SH-SY5Y (cell line): ENCODE data around the gene SLC12A3.
A peak's percentile ranks its signal among the peaks of the same experiment; 100 is the strongest.

Experiments
- GATA2 ChIP-seq: IDR thresholded peaks from 2 replicates; pipeline ENCODE4 v1.6.1; 2011; ENCODE audit warnings: mild to moderate bottlenecking, low read depth, low read length
- GATA3 ChIP-seq: IDR thresholded peaks from 2 replicates; pipeline ENCODE4 v1.6.1; 2011; ENCODE audit warnings: low read depth, mild to moderate bottlenecking, low read length, moderate library complexity

Gene SLC12A3

GRCh38 chr16:56841233-56841632 lies 23.8 kb upstream of the SLC12A3 start:
- TF ChIP-seq GATA2: no peak
- TF ChIP-seq GATA3: no peak

- no peak for TF ChIP-seq GATA3
- no peak for TF ChIP-seq GATA2
These were observed 23.3 kb upstream of the SLC12A3 start for GRCh38 chr16:56841659-56842058.

- TF ChIP-seq GATA2 (no peak), GATA3 (no peak)
These were observed 22.9 kb upstream of the SLC12A3 start for GRCh38 chr16:56842133-56842532.

GRCh38 chr16:56844056-56844455 lies 21.0 kb upstream of the SLC12A3 start:
- TF ChIP-seq GATA3 (no peak), GATA2 (no peak)

GRCh38 chr16:56847173-56847910 lies 17.7 kb upstream of the SLC12A3 start:
- TF ChIP-seq GATA2 (peak; percentile 56; the same call in 1 of the 2 replicates), GATA3 (peak; percentile 53)

GRCh38 chr16:56848029-56848936 lies 16.7 kb upstream of the SLC12A3 start:
- no peak for TF ChIP-seq GATA3
- no peak for TF ChIP-seq GATA2

GRCh38 chr16:56848955-56849689 lies 15.9 kb upstream of the SLC12A3 start:
- no peak; the same call in 1 of the 2 replicates for TF ChIP-seq GATA3
- TF ChIP-seq GATA2: peak; percentile 82

- TF ChIP-seq GATA2 (no peak), GATA3 (no peak)
These were observed 15.0 kb upstream of the SLC12A3 start for GRCh38 chr16:56849690-56850680.

- TF ChIP-seq GATA2 (no peak), GATA3 (no peak)
These were observed 13.2 kb upstream of the SLC12A3 start for GRCh38 chr16:56851671-56852400.

- TF ChIP-seq GATA2: no peak
These were observed 12.6 kb upstream of the SLC12A3 start for GRCh38 chr16:56852401-56852730.

GRCh38 chr16:56852968-56853367 lies 12.0 kb upstream of the SLC12A3 start:
- TF ChIP-seq GATA2: no peak
- no peak for TF ChIP-seq GATA3

- TF ChIP-seq GATA2 (no peak), GATA3 (no peak)
These were observed 9.8 kb upstream of the SLC12A3 start for GRCh38 chr16:56855201-56855600.

GRCh38 chr16:56855946-56856345 lies 9.1 kb upstream of the SLC12A3 start:
- TF ChIP-seq GATA3: no peak

- TF ChIP-seq GATA2 (no peak), GATA3 (no peak)
These were observed 8.0 kb upstream of the SLC12A3 start for GRCh38 chr16:56856876-56857447.
